Endodermal cell (in vitro differentiated cells): ENCODE measurements around the gene ST3GAL5. TPM values are rescaled to one million over a fixed set of nuclear protein-coding genes. Genes with fewer than 3 reads are reported as not detected.

Experiments used
- DNase-seq: peaks from one replicate; pipeline ENCODE4 v3.0.0-alpha.2; 2017
- H3K27ac ChIP-seq: 2 replicates; pipeline ENCODE4 v1.5.1; 2013; ENCODE audit warnings: mild to moderate bottlenecking, low read depth, low read length, moderate library complexity
- H3K27me3 ChIP-seq: 2 replicates; pipeline ENCODE4 v1.6.1; 2013; ENCODE audit warnings: mild to moderate bottlenecking, low read length, moderate library complexity; ENCODE audit not compliant: insufficient read depth, control insufficient read depth, poor library complexity, severe bottlenecking
- H3K36me3 ChIP-seq: 2 replicates; pipeline ENCODE4 v1.7.0; 2013; ENCODE audit warnings: mild to moderate bottlenecking, low read length, moderate library complexity; ENCODE audit not compliant: control insufficient read depth, insufficient read depth
- H3K4me1 ChIP-seq: one replicate; pipeline ENCODE4 v1.7.0; 2013; ENCODE audit warnings: low read length; ENCODE audit not compliant: control insufficient read depth, insufficient read depth
- H3K4me3 ChIP-seq: 2 replicates; pipeline ENCODE4 v1.5.1; 2013; ENCODE audit warnings: mild to moderate bottlenecking, low read length, moderate library complexity
- H3K9ac ChIP-seq: 2 replicates; pipeline ENCODE4 v1.6.1; 2013; ENCODE audit warnings: mild to moderate bottlenecking, low read length, moderate library complexity; ENCODE audit not compliant: poor library complexity, severe bottlenecking; ENCODE audit errors: extremely low read depth
- H3K9me3 ChIP-seq: 2 replicates; pipeline ENCODE4 v1.6.1; 2013; ENCODE audit warnings: mild to moderate bottlenecking, low read length, moderate library complexity; ENCODE audit not compliant: control insufficient read depth
- H3K27ac Mint-ChIP-seq: 2 replicates; pipeline ENCODE4 v1.8.0; 2020; ENCODE audit warnings: mixed read lengths
- H3K27me3 Mint-ChIP-seq: 2 replicates; pipeline ENCODE4 v1.8.0; 2021; ENCODE audit warnings: mild to moderate bottlenecking, mixed read lengths; ENCODE audit not compliant: insufficient read depth
- H3K36me3 Mint-ChIP-seq: 2 replicates; pipeline ENCODE4 v1.8.0; 2020; ENCODE audit warnings: low read depth, mixed read lengths
- H3K4me1 Mint-ChIP-seq: 2 replicates; pipeline ENCODE4 v1.8.0; 2020; ENCODE audit warnings: mixed read lengths
- H3K4me3 Mint-ChIP-seq: 2 replicates; pipeline ENCODE4 v1.8.0; 2020; ENCODE audit warnings: mild to moderate bottlenecking, moderate library complexity, mixed read lengths
- H3K9me3 Mint-ChIP-seq: 2 replicates; pipeline ENCODE4 v1.8.0; 2020; ENCODE audit warnings: mild to moderate bottlenecking, mixed read lengths
- WGBS, 2 experiments: methylation state at CpG; one replicate each; pipeline versions ENCODE4 v1.1.5 to v1.1.7; 2013; ENCODE audit warnings: missing lambda C conversion rate in 2 of 2, mixed read lengths in 1 of 2; ENCODE audit not compliant: insufficient coverage in 1 of 2, insufficient read length in 1 of 2; 5-methylcytosine and 5-hydroxymethylcytosine counted together
- total RNA-seq, 2 donors: library from RNA; stranded (reverse); fragmentation: NEBNext Ultra II Directional in 1 of 2; extraction: Animal tissue kit (Norgen Biotek cat#: 25700) in 1 of 2; gene quantifications; 2 replicates in 1 of 2; 3 replicates in 1 of 2; pipeline ENCODE4 v1.2.1, GENCODE V29; 2021
- TF ChIP-seq, protein P1 (sequence below): fragments of 200-600 bp; sonication (generic); conservative IDR thresholded peaks from 2 replicates; pipeline ENCODE4 v1.5.0; 2021; ENCODE audit warnings: antibody characterized with exemption, mild to moderate bottlenecking

Gene ST3GAL5
- total RNA-seq, 2 donors from 2014 or later: 26.6 to 27.4 TPM

DNA sequence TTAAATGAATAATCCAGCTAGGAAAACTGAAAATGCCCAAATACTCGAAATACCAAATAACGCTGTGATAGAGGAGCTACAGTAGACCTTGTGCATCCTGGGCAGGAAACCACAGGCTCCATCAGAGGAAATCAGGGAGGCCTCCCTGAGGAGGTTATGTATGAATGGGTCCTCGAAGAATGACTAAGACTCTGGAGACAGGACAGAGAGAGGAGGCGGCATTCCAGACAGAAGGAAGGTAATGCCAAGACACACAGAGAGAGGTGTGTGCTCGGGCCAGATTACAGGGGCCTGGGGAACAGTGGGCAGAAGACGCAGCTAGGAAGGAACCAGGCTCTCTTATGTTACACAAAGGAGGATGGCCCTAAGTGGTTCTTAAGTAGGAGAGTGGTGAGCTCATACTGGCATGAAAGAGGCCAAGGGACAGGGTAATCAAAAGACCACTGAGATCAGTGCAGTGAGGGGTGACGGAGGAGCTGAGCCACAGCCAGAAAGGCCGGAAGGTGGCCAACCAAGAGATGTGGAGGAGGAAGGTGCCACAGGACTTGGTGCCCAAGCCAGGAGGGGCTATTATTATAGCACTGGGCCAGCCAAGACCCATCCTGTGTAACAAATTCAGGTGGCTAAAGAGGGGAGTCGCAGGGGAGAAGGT, 9.9 kb downstream of the ST3GAL5 start:
- 93 to 96% methylated on average over 8 to 9 of the region's 9 CpGs for WGBS, 2 experiments
- H3K9me3 Mint-ChIP-seq: peaks cover 30% of the 10 kb centered on the region
- peaks cover 34% of the 10 kb centered on the region for H3K9me3 ChIP-seq
- peaks cover 34% of the 10 kb centered on the region for H3K36me3 Mint-ChIP-seq
- H3K27me3 ChIP-seq: no peaks in the 10 kb centered on the region
- peaks cover 25% of the 10 kb centered on the region for H3K36me3 ChIP-seq
- H3K4me1 ChIP-seq: no peaks in the 10 kb centered on the region
- H3K4me1 Mint-ChIP-seq: no peaks in the 10 kb centered on the region
- no peak overlapping the region for H3K4me3 Mint-ChIP-seq
- H3K27ac Mint-ChIP-seq: no peak overlapping the region
- no peak overlapping the region for H3K9ac ChIP-seq
- no peak overlapping the region for H3K4me3 ChIP-seq
- no peak for DNase-seq
- H3K27me3 Mint-ChIP-seq: peaks cover 10% of the 10 kb centered on the region
- H3K27ac ChIP-seq: no peak overlapping the region
- TF ChIP-seq, protein P1, sequence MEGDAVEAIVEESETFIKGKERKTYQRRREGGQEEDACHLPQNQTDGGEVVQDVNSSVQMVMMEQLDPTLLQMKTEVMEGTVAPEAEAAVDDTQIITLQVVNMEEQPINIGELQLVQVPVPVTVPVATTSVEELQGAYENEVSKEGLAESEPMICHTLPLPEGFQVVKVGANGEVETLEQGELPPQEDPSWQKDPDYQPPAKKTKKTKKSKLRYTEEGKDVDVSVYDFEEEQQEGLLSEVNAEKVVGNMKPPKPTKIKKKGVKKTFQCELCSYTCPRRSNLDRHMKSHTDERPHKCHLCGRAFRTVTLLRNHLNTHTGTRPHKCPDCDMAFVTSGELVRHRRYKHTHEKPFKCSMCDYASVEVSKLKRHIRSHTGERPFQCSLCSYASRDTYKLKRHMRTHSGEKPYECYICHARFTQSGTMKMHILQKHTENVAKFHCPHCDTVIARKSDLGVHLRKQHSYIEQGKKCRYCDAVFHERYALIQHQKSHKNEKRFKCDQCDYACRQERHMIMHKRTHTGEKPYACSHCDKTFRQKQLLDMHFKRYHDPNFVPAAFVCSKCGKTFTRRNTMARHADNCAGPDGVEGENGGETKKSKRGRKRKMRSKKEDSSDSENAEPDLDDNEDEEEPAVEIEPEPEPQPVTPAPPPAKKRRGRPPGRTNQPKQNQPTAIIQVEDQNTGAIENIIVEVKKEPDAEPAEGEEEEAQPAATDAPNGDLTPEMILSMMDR: no peak

DNA sequence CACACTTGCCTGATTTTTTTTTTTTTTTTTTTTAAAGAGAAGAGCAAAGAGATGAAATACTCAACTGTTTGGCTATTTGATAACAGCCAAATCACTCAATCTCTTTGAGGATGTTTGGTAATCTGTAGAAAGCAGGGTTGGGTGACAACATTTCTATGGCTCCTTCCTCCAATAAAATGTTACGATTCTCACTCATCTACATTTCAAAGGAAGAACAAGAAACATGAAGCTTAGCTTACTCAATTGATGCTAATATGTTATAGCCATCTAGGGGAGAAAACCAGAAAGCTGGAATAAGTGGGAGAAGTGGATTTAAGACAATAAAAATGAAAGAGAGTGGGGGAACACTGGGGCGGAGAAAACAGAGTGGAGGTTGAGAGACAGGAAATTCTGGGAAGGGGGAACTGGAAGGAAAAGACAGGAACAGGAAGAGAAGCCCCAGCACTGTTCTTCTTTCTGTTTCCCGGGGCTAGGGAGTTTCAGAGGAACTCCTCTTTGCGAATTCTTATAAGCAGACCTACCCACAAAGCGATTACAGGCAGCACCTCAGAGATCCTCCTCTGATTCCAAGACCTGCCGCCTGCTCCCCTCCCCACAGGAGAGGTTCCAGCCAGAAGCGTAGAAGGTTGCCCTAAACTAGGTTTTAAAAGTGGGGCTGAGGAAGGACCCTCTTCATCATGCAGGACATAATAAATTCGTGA, 13.3 kb downstream of the ST3GAL5 start:
- DNase-seq: peak; percentile 17
- H3K36me3 Mint-ChIP-seq: peaks cover 11% of the 10 kb centered on the region
- Histone ChIP-seq H3K27me3 (no peaks in the 10 kb centered on the region), H3K9me3 (peaks cover under 1% of the 10 kb centered on the region), H3K36me3 (peaks cover 6% of the 10 kb centered on the region), H3K9ac (no peak overlapping the region), H3K4me3 (no peak overlapping the region), H3K27ac (no peak overlapping the region), H3K4me1 (no peaks in the 10 kb centered on the region)
- TF ChIP-seq, protein P1: no peak
- H3K27me3 Mint-ChIP-seq: peaks cover 2% of the 10 kb centered on the region
- H3K4me3 Mint-ChIP-seq: no peak overlapping the region
- H3K4me1 Mint-ChIP-seq: peaks cover 3% of the 10 kb centered on the region
- H3K9me3 Mint-ChIP-seq: no peaks in the 10 kb centered on the region
- 87 to 95% methylated on average over 4 to 7 of the region's 8 CpGs for WGBS, 2 experiments
- H3K27ac Mint-ChIP-seq: no peak overlapping the region

DNA sequence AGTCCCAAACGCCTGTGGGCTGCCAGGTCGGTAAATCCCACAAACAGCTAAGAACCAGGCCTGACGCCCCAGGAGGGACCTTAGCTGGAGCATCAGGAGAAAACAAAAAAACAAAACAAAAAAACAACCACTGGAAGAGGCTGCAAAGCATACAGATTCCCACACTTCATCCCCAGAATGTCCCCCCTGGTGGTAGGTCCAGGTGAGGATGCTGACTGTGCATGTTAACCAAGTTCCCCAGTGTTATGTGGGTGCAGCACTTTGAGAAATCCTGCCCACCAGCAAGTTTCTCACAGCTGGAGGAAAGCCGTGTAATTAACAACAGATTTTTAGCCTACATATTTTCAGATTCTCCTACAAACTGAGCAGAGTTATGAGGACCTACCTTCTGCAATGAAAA, 15.1 kb downstream of the ST3GAL5 start:
- Mint-ChIP-seq H3K4me3 (no peak overlapping the region), H3K4me1 (peaks cover 3% of the 10 kb centered on the region), H3K9me3 (no peaks in the 10 kb centered on the region), H3K36me3 (peaks cover 18% of the 10 kb centered on the region), H3K27ac (peak overlapping the region; percentile 37), H3K27me3 (no peaks in the 10 kb centered on the region)
- 96 to 100% methylated on average over 3 to 4 of the region's 4 CpGs for WGBS, 2 experiments
- Histone ChIP-seq H3K4me3 (no peak overlapping the region), H3K27ac (no peak overlapping the region), H3K27me3 (no peaks in the 10 kb centered on the region), H3K9me3 (no peaks in the 10 kb centered on the region), H3K36me3 (peaks cover 6% of the 10 kb centered on the region), H3K4me1 (no peaks in the 10 kb centered on the region), H3K9ac (no peak overlapping the region)
- peak; percentile 66 for DNase-seq
- TF ChIP-seq, protein P1: peak; percentile 67
